CD4-positive, alpha-beta T cell treated with Interleukin-4 for 1 hour (primary cell): ENCODE measurements around the gene SSX2.
"Not testable (repeated sequence)": the region's sequence is repeated elsewhere in the genome, so short reads cannot be mapped to it uniquely, and the experiment has no call there.

ENCODE experiments used
- DNase-seq, 2 donors: peaks; one replicate each; pipeline ENCODE4 v3.0.0-alpha.2; 2020 to 2022

SSX2 gene, protein sequence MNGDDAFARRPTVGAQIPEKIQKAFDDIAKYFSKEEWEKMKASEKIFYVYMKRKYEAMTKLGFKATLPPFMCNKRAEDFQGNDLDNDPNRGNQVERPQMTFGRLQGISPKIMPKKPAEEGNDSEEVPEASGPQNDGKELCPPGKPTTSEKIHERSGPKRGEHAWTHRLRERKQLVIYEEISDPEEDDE

DNA sequence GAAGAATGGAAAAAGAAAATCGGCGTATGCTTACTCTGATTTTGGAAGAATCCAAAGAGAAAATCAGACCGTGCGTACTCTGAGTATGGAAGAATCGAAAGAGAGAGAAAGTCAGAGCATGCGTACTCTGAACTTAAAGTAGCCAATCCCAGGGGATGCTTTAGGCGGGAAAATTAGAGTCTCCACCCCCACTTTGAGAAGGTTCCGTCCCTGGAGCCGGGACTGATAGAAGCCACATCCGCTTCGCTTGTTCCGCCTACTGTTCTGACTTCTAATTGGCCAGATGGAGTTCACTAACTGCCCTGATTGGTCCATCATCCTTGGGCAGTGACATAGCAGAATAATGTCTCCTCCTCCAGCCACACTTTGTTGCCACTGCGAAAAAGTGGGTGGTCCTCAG is at the start of gene SSX2:
Gene SSX2 (minus strand): TSS at position 101 of the 400 bp plus-strand sequence. CDS start 1,429 bp downstream, outside the sequence.
- DNase-seq: not testable (repeated sequence)

DNA sequence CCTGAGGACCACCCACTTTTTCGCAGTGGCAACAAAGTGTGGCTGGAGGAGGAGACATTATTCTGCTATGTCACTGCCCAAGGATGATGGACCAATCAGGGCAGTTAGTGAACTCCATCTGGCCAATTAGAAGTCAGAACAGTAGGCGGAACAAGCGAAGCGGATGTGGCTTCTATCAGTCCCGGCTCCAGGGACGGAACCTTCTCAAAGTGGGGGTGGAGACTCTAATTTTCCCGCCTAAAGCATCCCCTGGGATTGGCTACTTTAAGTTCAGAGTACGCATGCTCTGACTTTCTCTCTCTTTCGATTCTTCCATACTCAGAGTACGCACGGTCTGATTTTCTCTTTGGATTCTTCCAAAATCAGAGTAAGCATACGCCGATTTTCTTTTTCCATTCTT is 44.0 kb upstream of the SSX2 start, which contains the start of gene SSX2B:
Gene SSX2B (plus strand): TSS at position 301 of the 400 bp plus-strand sequence. CDS start 1,429 bp downstream, outside the sequence.
- DNase-seq: not testable (repeated sequence)

DNA sequence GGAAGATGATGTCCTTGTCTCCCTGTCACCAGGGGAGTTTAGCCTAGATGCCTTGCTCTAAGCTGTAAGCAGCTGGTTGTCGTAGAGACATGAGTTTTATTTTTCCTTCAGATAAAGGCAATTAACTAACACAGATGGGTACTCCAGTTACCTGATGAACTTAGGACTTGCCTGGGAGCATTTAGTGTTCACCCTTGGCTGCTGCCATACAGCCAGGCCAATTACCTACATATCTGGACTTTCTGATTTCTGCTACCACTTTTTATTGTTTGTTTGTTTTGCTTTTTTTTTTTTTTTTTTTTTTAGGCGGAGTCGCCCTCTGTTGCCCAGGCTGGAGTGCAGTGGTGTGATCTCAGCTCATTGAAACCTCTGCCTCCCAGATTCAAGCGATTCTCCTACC is 14.9 kb downstream of the SSX2 start:
- not testable (repeated sequence) for DNase-seq

DNA sequence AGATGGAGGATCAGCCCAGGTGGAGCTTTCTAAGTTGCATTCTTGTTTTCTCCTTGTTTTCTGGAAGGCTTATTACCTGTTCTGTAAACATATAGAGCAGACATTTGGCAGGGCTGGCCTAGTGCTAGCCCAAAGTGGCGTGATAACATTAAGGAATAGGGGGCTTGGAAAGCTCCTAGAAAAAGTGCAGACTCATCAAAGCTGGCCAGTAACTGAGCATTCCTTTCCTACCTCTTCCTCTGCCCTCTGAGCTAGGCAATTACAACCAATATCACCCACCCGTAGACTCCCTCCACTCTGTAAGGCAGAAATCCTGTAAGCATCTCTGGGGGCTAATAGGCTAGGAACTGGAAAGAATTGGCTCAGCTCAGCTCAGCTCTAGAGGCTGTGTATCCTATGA is 44.8 kb downstream of the SSX2 start:
- not testable (repeated sequence) for DNase-seq

DNA sequence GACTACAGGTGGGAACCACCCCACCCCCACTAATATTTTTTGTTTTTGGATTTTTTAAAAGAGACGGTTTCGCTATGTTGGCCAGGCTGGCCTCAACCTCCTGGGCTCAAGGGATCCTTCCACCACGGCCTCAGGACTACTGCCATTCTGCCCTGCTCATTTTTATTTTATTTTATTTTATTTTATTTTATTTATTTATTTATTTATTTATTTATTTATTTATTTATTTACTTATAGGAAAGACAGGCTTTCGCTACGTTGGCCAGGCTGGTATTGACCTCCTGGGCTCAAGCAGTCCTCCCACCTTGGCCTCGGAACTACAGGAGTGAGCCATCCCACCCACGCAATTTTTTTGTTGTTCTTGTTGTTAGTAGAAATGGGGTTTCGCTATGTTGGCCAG is 51.5 kb downstream of the SSX2 start:
- DNase-seq: not testable (repeated sequence)

DNA sequence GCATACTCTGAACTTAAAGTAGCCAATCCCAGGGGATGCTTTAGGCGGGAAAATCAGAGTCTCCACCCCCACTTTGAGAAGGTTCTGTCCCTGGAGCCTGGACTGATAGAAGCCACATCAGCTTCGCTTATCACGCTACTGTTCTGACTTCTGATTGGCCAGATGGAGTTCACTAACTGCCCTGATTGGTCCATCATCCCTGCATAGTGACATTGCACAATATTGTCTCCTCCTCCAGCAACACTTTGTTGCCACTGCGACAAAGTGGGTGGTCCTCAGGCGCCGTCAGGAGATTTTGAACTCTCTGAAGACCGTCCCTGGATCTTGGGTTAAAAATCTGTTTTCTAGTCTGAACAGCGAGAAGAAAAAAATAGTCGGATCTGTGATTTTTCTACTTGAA is 52.2 kb downstream of the SSX2 start, which contains the start of gene SSX7:
Gene SSX7 (minus strand): TSS at position 101 of the 400 bp plus-strand sequence. CDS start 1,428 bp downstream, outside the sequence.
- not testable (repeated sequence) for DNase-seq

DNA sequence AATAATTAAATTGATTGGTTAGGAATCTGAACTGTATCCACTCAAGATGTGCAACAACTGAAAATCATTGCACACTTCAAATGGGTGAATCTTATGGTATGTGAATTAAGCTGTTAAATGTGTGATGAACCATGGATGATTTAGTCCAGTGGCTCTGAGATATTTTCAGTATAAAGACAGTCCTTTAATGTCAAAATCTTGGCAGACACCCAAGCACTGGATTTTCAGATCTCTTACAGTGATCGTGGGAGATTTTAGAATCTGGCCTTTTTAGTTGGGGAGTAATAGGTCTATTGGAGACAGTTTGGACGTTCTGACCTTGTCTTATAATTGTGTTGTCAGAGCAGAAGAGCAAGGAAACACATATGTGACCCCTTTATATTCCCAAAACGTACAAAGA is 56.3 kb downstream of the SSX2 start:
- DNase-seq: not testable (repeated sequence)

DNA sequence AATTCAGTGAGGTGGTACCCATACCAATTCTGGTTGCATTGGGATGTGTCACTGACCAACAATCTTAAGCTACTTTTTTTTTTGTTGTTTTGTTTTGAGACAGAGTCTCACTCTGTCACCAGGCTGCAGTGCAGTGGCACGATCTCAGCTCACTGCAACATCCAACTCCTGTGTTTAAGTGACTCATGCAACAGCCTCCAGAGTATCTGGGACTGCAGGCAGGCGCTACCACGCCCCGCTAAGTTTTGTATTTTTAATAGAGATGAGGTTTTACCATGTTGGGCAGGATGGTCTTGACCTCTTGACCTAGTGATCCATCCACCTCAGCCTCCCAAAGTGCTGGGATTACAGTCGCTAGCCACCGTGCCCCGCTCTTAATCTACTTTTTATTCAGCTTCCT is 58.0 kb downstream of the SSX2 start:
- DNase-seq: not testable (repeated sequence)
